Lung microvascular endothelial cell (primary cell): ENCODE data around the gene E2F4. TPM values are rescaled to one million over a fixed set of nuclear protein-coding genes. Genes with fewer than 3 reads are reported as not detected.

Source experiments
- DNase-seq, 2 donors: peaks; one replicate each; pipeline versions ENCODE4 v3.0.0 to v3.0.0-alpha.2; 2010; ENCODE audit warnings: low read depth in 2 of 2
- total RNA-seq: library from RNA; depleted of rRNA; stranded (reverse); fragments of >200 nt; gene quantifications from 2 replicates; pipeline ENCODE4 v1.2.1, GENCODE V29; 2014

Gene E2F4
- total RNA-seq, 1 donor from 2014 or later, result 60.3 TPM

DNA sequence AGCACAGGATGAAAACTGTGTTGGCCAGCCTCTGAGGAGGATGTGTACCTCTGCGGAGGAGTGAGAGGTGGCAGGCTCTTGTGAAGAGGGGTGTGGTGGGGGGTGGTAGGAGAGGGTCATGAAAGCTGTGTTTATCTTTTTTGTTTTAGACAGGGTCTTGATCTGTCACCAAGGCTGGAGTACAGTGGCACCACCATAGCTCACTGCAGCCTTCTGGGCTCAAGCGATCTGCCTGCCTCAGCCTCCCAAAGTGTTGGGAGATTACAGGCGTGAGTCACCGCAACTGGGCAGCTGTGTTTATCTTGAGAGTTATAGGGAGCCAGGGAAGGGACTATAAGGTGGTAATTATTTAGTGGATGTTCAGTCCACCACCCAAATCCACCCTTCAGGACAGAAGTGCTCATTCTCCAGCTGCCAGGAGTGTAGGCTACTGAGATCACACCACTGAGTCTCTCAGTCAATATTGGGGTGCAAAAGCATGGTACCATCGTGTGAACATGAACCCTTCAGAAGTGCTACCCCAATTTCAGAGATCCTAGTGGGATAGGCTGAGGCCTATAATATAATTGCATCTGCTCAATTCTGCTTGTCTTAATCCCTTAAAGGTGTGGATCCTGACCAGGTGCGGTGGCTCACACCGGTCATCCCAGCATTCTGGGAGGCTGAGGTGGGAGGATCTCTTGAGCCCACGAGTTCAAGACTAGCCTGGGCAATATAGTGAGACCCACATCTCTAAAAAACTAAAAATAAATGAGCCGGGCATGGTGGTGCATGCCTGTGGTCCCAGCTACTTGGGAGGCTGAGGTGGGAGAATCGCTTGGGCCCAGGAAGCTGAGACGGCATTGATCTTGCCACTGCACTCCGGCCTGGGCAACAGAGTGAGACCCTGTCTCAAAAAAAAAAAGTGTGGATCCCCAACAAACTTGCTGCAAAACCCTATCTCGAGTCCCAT, 1.2 kb upstream of the E2F4 start:
- peak in 1 of 2 donors; percentile 55 for DNase-seq

DNA sequence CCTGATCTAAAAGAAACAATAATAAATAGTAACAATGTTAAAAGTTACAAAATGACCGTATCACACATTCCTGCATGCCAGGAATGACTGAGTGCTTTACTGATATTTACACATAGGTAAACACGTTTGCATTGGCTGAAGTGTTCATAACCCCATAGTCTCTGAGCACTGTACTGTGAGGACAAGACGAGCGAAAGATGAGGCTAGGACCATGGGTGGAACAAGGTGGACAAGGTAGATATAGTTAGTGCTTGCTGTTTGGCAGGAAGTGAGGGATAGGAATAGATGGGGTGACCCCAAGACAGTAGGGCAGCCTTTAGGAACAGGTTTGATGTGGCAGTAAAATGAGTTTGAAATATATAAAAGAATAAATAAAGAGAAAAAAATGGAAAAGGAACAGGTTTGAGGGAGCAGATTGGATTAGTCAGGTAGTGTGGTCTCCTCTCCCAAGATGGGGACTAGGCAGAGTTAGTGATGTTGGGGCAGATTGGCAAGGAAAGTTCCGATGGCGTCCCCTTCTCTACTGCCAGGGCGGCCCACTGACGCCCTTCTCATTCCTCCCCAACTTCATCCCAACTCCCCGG, 452 bp upstream of the E2F4 start:
- no peak for DNase-seq

DNA sequence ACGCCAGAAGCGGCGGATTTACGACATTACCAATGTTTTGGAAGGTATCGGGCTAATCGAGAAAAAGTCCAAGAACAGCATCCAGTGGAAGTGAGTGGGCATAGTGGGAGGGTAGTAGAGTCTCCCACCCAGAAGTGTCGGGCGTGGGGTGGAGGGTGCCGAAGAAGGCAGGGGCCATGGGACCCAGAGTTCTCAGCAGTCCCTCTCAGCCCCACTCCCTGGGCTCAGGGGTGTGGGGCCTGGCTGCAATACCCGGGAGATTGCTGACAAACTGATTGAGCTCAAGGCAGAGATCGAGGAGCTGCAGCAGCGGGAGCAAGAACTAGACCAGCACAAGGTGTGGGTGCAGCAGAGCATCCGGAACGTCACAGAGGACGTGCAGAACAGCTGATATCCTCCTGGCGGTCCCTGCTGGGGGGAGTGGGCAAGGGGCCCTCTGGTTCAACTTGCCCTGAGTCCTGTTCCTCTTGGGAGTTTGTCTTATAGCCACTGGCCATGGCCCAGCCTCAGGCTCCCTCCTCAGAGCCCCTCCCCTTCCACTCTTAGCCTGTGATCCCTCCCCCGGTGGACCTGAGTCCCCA, 916 bp downstream of the E2F4 start:
- peak; percentile 25 to 35 for DNase-seq

DNA sequence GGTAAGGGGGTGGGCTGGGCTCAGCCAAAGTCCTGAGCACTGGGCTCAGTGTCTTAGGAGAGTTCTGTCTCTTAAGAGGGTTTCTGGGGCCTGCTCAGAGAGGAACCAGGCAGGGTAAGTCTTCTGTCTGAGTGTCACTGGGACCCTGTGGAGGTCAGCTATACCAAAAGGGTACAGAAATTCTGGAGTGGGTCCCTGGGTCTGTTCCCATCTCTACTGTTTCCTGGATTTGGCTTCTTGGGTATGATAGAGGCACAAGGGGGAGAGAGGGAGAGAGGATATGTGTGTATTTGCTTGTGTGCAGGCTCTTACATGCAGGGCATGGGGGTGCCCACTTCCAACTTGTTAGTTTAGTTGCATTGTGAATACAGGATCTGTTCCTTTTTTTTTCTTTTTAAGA, 1.6 kb downstream of the E2F4 start:
- no peak for DNase-seq

DNA sequence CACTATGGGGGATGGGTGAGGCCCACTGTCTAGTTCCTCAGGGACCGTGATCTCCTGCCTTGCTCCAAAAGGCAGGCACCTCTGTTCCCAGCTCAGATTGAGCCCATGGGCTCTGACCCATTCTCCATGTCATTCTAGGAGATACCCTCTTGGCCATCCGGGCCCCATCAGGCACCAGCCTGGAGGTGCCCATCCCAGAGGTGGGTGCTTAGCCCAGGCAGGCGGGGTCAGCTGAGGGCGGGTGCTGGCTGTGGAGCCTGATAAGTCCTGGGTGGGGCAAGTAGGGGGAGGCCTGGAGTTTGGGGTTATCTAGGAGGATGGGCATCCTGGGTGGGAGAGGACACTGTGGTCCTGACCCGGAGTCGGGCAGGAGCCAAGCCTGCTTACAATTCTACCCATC, 2.3 kb downstream of the E2F4 start:
- no peak for DNase-seq

DNA sequence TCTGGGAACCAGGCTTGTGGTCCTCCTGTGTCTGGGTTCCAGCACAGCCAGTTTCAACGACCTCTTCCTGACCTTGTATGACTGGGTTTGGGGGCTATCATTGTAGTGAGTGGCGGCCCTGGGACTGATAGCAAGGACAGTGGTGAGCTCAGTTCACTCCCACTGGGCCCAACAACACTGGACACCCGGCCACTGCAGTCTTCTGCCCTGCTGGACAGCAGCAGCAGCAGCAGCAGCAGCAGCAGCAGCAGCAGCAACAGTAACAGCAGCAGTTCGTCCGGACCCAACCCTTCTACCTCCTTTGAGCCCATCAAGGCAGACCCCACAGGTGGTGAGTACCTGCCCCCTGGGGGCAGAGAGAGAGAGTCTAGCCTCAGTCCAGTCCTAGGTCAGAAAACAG, 3.7 kb downstream of the E2F4 start:
- DNase-seq, result no peak

DNA sequence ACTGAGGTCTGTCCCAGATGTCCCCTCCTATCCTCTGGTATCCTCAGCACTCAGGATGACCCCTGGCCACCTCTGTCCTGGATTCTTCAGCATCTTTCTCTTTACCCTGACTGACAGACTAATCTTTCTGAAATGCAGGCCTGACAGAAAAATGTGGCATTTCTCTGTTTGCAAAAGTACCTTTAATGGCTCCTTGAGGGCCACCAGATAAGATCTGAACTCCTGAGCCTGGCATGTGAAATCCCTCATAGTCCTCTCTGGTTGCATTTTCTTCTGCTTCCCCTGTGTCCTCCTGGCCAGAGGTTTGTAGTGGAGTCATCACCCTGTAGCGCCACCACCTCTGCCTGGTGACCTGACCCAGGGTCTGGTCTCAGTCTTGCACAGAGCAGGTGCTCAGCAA, 4.9 kb downstream of the E2F4 start:
- DNase-seq, result no peak

DNA sequence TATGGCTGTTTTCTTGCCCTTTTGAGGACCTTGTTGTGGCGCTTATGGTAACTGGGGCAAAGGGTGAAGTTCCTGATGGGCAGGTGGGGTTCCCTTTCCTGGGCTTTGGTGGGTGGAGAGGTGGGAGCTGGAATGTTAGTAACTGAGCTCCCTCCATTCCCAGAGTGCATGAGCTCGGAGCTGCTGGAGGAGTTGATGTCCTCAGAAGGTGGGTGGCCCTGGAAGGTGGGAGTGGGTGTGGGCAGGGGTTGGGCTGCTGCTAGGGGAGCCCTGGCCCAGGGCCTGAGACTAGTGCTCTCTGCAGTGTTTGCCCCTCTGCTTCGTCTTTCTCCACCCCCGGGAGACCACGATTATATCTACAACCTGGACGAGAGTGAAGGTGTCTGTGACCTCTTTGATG, 5.7 kb downstream of the E2F4 start:
- DNase-seq, result no peak

DNA sequence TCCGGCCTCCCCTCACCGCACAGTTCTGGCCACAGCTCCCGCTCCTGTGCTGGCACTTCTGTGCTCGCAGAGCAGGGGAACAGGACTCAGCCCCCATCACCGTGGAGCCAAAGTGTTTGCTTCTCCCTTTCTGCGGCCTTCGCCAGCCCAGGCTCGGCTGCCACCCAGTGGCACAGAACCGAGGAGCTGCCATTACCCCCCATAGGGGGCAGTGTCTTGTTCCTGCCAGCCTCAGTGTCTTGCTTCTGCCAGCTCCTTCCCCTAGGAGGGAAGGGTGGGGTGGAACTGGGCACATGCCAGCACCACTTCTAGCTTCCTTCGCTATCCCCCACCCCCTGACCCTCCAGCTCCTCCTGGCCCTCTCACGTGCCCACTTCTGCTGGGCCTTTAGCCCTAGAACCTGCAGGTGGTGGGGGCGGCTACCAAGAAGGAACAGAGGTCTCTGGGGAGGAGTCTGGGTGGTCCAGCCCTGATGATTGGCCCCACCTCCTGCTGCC, 6.3 kb downstream of the E2F4 start:
- peak; percentile 46 to 63 for DNase-seq

DNA sequence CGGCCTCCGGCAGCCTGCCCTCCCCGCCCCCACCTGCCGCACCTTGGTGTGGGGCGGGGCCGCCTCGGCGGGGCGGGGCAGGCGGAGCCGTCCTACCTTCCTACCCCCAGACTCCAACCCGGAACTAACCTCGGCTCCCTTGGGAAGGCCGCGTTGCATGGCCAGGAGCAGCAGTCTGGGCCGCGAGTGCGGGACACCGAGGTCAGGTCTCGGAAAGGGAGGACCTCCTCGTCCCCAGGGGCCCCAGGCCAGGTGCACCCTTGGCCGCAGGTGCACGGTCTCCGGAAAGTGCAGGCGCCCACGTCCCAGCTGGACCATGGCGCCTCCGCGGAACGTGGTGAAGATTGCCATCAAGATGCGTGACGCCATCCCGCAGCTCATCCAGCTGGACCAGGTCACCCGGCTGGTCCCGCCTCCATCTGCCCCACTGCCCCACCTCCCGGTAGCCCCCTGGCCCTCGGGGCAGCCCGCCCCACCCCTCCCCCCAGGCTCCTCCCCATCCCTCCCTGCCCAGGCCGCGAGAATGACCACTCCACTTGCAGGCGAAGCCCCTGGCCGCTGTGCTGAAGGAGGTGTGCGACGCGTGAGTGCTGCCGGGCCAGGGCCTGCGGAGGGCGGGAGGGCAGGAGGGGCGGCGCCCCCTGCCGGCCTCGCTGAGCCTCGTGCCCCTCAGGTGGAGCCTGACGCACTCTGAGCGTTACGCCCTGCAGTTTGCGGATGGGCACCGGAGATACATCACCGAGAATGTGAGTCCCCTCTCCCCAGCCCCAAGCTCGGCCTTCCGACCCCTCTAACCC, 7.3 kb downstream of the E2F4 start, which contains the start of gene ELMO3:
Gene ELMO3 (plus strand): TSS at position 121 of the 797 bp plus-strand sequence. CDS start 196 bp downstream, at position 317.
- DNase-seq, result no peak

DNA sequence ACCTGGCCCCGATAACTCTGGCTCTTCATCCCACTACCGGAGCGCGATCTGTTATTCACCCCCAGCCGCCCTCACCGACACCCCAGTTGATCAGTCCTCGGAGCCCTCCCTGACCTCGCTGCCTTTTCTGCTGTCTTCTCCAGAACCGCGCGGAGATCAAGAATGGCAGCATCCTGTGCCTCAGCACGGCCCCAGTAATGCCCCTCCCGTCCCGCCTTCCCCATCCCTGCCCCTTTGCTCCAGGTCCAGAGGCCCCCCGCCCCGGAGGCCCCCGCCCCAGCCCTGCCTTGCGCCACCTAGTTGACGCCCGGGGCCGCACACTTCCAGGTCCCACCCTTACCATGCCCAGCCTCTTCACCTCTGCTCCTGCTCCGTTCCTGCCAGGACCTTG, 7.8 kb downstream of the E2F4 start:
- no peak for DNase-seq

DNA sequence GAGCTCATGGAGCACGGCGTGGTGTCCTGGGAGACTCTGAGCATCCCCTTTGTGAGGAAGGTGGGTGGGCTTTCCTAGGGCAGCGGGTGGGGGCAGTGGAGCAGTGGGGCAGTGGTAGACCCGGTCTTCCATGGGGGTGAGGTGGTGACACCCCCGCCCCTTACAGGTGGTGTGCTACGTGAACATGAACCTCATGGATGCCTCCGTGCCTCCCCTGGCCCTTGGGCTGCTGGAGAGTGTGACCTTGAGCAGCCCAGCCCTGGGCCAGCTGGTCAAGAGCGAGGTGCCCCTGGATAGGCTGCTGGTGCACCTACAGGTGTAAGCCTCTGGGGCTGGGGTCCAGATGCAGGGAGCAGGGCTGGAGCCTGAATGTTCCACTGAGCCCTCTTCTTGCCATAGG, 8.5 kb downstream of the E2F4 start:
- no peak for DNase-seq

DNA sequence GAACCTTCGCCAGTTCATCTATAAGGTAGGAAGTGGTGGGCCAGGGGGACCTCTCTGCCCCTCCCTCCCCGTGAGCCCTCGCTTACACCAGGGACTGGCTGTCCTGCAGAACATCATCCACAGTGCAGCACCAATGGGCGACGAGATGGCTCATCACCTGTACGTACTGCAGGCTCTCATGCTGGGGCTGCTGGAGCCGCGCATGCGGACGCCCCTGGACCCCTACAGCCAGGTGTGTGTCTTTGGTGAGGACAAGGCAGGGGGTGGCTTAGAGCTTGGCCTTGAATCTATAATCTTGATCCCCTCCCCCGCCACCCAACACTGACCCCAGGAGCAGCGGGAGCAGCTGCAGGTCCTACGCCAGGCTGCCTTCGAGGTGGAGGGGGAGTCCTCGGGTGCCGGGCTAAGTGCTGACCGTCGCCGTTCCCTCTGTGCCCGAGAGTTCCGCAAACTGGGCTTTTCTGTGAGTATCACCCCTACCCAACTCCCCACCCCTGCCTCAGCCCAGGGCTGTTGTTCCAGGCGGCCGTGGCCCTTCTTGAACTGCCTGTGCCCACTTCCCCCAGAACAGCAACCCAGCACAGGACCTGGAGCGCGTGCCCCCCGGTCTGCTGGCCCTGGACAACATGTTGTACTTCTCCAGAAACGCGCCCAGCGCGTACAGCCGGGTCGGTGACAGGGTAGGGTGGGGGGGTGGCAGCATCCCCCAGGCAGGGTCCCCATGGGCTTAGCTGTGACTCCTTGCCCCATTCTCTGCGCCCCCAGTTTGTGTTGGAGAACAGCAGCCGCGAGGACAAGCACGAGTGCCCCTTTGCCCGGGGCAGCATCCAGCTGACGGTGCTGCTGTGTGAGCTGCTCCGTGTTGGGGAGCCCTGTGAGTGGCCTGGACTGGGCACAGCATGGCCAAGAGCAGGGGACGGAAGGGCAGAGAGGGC, 9.7 kb downstream of the E2F4 start:
- DNase-seq, result no peak

DNA sequence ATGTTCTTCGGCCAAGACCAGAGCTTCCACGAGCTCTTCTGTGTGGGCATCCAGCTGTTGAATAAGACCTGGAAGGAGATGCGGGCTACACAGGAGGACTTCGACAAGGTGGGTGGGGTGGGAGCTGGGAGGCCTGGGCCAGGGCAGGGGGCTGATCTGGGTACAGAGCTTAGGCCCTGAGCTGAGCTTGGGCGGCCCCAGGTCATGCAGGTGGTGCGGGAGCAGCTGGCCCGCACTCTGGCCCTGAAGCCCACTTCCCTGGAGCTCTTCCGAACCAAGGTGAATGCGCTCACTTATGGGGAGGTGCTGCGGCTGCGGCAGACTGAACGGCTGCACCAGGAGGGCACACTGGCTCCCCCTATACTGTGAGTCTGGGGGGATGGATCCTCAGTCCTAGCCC, 10.5 kb downstream of the E2F4 start:
- no peak for DNase-seq

DNA sequence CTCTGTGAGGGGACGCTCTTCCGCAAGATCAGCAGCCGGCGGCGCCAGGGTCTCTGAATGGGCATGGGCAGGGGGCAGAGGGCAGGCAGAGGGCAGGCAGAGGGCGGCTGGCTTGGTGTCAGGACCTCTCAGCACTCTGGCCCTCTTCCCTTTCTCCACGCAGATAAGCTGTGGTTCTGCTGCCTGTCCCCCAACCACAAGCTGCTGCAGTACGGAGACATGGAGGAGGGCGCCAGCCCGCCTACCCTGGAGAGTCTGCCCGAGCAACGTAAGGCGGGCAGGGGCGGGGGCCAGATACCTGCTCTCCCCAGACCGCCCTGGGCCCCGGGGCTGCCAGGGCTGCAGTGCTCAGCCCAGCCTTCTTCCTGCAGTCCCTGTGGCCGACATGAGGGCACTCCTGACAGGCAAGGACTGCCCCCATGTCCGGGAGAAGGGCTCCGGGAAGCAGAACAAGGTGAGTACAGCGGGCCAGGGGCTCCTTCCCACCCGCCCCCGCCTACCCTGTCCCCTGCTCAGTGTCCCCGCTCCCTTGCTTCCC, 11.1 kb downstream of the E2F4 start:
- no peak for DNase-seq

DNA sequence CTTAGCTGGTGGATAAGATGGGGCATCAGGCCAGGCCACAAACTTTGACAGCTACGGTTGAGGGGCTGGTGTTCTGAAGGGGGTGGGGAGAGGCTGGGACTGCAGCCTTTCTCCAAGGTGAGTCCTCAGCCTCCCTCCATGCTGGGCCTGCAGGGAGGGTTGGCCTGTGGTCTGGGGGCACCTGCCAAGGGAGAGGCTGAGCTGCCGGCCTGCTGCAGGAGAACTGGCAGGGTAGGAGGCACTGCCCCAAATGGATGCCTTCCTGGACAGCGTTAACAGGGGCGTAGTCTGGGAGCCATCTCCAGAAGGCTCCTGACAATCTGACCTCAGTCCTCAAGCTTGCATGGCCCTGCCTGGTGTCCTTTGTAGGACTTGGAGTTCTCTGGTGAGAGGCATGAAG, 12.1 kb downstream of the E2F4 start:
- DNase-seq, result no peak

DNA sequence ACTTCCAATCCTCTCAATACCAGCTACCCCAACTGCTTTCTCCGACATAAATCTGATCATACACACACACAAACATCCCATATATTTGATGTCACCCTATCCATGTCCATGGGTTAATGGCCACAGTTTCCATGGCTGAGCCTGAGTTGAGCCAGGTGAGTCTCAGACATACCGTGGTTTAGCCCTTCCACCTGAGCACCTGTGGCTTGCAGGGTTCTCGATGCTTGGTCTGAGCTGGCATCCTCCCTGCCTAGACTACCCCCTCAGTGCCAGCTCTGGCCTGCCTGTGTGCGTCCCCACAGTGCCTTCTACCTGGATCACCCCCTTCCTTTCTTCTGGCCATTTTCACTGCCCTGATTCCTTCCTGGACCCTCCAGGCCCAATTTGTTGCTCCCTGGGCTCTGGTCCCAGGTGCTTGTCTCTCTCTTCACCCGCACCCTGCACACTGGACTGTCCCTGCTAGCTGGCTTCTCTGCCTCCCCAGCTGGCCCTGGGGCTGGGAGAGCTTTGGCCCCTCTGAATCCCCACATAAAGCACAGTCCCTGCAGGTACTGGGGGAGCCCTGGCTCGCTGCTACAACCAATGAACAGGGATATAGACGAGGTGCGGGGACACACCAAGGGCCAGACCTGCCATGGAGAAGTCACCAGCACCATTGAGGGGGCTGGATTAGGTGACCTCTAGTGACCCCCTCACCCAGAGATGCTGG, 14.3 kb downstream of the E2F4 start:
- no peak for DNase-seq

DNA sequence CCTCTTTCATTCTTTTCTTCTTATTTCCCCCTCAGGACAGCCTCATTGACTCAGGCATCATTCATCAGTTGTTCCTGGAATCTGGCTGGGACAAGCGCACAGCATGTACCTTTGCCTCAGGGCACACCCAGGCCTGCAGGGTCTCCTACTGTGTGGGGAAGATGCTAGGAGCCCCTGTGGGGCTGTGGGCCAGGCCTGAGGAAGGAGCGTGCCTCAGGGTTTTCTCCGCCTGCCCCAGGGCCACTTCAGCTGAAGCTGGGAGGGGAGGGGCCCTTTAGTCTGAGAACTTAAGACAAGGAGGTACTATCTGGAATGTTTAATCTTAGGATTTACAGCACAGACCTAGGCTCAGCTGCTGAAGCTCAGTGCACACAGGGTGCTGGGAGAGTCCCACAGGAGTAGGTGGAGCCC, 14.9 kb downstream of the E2F4 start:
- DNase-seq, result no peak

DNA sequence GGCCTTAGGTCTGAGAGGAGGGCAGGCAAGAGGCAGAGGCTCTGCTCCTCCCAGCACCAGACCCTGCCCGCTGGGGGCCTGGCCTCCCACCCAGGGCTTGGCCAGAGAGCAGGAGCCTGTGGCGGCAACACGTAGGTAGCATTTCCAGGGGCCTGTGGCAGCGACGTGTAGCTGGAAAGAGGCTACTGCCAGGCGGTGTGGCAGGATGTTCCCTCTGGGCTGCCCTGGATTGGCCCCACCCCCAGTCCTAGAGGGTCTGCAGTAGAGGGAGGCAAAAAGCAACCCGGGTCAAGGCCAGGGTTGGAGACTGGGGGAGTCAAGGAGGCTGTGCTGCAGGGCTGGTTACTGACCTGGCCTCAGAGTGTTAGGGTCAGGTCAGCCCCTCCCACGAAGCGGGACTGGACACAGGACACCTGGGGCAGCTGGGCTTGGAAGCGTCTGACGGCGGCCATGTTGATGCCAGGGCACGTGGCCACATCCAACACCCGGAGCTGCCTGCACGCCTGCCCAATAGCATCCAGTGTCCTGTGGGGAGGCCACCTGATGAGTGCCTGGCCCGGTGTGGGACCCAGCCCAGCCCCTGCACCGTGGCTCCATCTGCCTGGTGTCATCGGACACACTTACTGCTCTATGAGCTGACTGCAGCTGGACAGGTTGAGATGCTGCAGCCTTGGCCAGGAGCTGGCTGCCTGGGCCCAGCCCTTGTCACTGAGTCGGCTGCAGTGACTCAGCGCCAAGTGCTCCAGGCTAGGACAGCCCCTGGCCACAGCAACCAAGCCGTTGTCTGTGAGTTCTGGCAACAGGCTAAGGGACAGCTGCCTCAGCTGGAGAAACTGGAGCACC, 15.5 kb downstream of the E2F4 start:
- DNase-seq, result no peak
